SW 1271 (cell line): ENCODE data around the gene SEC61G.

Source experiments
- DNase-seq, 2 experiments: peaks; one replicate each; lab custom pipeline; 2025; lab: John Stamatoyannopoulos, UW

Gene SEC61G

GRCh38 chr7:54758702-54759592 lies at the start of gene SEC61G:
Gene SEC61G, minus strand, starts transcription at chr7:54759211. Its CDS starts 1,623 bp downstream, at chr7:54757588.
- DNase-seq: peak; percentile 87 to 93

GRCh38 chr7:54802841-54803240 lies 43.8 kb upstream of the SEC61G start:
- no peak for DNase-seq

- no peak for DNase-seq
Observed at GRCh38 chr7:54802114-54802513, 43.1 kb upstream of the SEC61G start.

- DNase-seq: no peak
Observed at GRCh38 chr7:54799792-54800191, 40.8 kb upstream of the SEC61G start.

GRCh38 chr7:54798530-54798929 lies 39.5 kb upstream of the SEC61G start:
- DNase-seq: no peak

GRCh38 chr7:54796853-54797252 lies 37.8 kb upstream of the SEC61G start:
- no peak for DNase-seq

GRCh38 chr7:54796150-54796549 lies 37.1 kb upstream of the SEC61G start:
- DNase-seq: no peak

GRCh38 chr7:54792383-54792782 lies 33.4 kb upstream of the SEC61G start:
- no peak for DNase-seq

GRCh38 chr7:54788664-54789063 lies 29.7 kb upstream of the SEC61G start:
- DNase-seq: peak; percentile 59 to 75

- DNase-seq: no peak
Observed at GRCh38 chr7:54785261-54785660, 26.2 kb upstream of the SEC61G start.

GRCh38 chr7:54783952-54784351 lies 24.9 kb upstream of the SEC61G start:
- no peak for DNase-seq

GRCh38 chr7:54782829-54783228 lies 23.8 kb upstream of the SEC61G start:
- DNase-seq: no peak

GRCh38 chr7:54782314-54782713 lies 23.3 kb upstream of the SEC61G start:
- no peak for DNase-seq

- no peak for DNase-seq
Observed at GRCh38 chr7:54781134-54781920, 22.3 kb upstream of the SEC61G start.

GRCh38 chr7:54780490-54780889 lies 21.5 kb upstream of the SEC61G start:
- DNase-seq: no peak

- no peak for DNase-seq
Observed at GRCh38 chr7:54778696-54779540, 19.9 kb upstream of the SEC61G start.

GRCh38 chr7:54778166-54778565 lies 19.2 kb upstream of the SEC61G start:
- DNase-seq: no peak

GRCh38 chr7:54774785-54775740 lies 16.1 kb upstream of the SEC61G start:
- no peak for DNase-seq

- DNase-seq: peak; percentile 64 to 78
Observed at GRCh38 chr7:54773472-54774399, 14.7 kb upstream of the SEC61G start.

GRCh38 chr7:54769203-54769602 lies 10.2 kb upstream of the SEC61G start:
- DNase-seq: no peak
